GM21717 (cell line): ENCODE results near the gene FRS3.
A peak's percentile ranks its signal among the peaks of the same experiment; 100 is the strongest.

Experiments used
- ATAC-seq: cut with Tn5 transposase; IDR thresholded peaks from one replicate; pipeline ENCODE4 v1.9.1; 2021; ENCODE audit warnings: mild to moderate bottlenecking, moderate library complexity; ENCODE audit not compliant: unreplicated experiment

Gene FRS3

DNA sequence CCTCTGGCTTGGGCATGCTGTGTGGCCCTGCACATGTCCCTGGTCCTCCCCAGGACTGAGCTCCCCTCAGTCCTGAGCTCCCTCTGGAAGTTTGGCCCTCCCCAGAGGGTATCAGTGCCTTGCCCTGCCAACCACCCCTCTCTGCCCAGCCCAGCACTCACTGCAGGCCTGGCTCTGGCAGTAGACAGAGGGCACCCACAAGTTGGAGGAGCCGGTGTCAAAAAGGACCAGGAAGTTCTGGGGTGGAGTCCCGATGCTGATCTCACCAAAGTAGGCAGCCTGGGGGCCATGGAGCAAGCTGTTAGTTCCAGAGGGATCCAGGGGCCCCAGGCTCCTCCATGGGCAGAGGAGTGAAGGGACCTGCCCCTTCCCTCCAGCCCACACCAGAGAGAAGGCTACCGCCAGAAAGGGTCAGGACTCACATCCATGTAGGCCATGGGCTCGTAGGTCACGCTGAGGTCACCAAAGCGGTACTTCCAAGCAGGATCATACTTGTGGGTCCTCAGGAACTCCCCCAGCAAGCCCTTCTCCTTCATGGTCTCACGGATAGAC lies 35.4 kb downstream of the FRS3 start:
- no peak for ATAC-seq

DNA sequence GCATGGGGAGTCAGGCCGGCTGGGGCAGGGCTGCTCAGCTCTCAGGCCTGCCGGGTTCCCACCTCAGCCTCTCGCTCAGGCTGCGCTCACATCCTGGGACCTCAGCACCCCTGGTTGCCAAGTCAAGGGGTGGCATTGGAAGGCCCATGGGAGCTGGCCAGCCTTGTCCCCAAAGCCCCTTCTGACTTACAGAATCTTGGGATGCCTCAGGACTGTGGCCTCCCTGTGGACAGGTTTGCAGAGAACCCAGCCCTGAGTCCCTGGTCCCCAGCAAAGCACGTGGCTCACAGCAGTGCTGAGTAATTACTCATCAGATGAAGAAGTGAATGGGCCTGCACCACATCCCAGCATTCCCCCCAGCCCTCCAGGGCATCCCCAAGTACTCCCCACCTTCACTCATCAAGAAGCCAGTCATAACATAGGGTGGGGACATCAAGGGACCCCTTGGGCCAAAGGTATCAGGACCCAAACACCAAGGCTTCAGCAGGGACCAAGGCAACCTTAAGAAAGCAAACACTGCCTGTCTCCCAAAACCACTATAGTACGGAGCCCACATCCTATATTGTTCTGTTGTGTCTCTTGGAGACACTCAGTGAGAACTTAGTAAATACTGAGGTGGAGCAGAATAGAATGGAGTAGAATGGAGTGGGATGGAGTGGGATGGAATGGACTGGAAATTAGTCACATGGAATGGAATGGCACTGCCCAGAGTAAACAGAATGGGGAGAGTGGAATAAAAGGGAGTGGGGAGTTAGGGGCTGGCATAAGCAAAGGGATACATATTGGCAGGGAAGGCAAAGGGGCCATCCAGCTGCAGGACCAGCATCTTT lies 36.1 kb downstream of the FRS3 start:
- no peak for ATAC-seq

DNA sequence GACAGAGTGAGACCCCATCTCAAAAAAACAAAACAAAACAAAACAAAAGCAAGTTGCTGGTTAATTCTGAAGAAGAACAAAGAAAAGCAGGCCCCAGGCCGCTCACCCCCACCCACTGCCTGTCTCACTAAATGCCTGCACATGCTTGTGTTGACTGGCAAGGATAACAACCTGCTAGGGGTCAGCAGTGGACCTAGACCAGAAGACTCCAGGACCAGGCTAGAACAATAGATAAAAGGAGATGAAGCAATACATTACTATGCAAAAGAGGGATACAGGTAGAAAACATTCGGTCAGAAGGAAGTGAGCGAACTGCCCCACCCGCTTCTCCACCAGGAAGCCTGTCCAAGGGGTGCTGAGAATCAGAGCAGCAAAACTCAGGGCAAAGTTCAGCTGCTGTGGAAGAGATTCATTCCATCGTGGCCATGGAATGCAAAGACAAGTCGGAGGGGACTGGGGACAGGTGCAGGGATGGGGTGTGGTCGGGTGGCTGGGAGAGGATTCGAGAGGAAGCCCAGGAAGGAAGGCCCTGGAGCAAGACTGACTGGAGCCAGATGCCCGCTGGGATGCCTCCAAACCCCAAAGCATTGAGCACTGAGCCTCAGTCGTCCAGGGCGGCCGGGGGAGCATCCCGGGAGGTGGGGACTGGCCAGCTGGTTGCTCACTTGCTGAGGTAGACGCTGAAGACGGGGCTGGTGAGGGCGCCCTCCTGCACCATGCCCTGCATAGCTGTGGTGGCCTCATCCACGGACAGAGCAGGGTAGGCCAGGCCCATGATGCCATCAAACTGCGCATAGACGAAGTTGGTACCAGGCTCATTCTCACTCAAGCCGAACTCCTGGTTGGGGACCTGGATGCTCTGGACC lies 37.8 kb downstream of the FRS3 start:
- ATAC-seq, result no peak

DNA sequence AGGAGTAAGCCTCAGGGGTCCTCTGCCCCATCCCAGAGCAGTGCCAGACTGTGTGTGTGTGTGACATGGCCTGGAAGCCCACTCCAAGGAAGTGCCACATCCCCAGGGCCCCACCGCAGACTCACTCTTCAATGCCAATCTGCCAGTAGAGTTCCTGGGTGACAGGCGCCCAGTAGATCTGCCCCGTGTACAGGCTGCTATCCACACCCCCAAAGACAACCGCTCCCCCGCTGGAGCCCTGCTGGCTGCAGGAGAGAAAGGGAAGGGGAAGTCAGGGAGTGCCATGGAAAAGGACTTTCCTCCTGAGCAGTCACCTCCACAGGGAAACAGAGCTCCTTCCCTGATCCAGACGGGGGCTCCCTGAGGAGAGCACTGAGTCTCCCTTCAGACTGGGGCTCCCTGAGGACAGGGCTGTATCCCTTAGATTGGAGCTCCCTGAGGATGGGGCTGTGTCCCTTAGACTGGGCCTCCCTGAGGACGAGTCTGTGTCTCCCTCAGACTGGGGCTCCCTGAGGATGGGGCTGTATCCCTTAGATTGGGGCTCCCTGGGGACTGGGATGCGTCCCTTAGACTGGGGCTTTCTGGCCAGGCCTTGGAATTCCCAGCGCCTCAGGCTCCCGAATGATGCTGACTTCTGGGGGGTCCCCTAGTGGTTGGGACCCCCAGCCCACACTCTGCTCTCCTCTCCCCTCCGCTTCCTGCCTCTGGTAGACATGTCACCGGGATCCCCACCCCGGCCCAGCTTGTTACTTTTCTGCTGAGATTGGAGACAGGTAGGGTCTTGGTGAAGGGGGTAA lies 39.1 kb downstream of the FRS3 start:
- no peak for ATAC-seq

DNA sequence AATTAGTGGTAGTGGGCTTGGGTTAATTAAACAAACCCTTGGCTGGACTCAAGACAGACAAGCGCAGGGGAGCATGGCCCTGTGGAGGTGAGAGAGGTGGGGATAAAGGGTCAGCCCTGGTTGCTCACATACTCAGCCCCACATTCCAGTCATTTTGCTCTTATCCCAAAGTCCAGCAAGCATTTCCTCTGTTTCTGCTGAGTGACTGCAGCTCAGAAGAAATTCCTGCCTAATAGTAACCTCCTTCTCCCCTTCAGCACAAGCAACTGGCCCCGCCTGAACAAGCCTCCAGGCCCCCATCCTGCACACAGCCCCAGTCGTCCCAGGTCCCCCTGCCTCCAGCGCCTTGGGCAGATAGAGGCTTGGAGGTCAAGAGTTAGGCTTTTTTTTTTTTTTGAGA lies 40.7 kb downstream of the FRS3 start:
- no peak for ATAC-seq

DNA sequence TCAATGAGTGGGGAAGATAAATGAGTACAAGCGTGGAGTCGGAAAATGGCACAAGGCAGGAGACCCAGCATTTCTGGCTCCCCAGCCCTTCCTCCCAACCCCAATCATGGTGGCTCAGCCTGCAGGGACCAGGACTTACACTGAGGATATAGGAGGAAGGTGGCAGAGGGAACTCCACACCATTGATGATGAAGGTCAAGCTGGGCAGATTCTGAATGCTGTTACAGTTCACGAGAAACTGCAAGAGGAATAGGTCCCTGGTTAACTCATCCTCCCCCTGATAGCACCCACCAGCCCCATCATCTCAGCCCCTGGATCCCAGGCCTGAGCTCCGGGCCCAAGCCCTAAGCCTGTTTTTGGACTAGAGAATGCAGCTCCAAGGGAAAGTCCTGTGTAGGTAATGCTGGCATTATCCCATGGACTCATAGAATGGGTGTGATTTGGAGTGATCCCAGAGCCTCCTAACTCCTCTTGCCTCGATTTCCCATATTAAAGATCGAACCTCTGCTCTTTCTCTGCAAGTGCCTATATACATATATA lies 42.0 kb downstream of the FRS3 start:
- ATAC-seq, result no peak

DNA sequence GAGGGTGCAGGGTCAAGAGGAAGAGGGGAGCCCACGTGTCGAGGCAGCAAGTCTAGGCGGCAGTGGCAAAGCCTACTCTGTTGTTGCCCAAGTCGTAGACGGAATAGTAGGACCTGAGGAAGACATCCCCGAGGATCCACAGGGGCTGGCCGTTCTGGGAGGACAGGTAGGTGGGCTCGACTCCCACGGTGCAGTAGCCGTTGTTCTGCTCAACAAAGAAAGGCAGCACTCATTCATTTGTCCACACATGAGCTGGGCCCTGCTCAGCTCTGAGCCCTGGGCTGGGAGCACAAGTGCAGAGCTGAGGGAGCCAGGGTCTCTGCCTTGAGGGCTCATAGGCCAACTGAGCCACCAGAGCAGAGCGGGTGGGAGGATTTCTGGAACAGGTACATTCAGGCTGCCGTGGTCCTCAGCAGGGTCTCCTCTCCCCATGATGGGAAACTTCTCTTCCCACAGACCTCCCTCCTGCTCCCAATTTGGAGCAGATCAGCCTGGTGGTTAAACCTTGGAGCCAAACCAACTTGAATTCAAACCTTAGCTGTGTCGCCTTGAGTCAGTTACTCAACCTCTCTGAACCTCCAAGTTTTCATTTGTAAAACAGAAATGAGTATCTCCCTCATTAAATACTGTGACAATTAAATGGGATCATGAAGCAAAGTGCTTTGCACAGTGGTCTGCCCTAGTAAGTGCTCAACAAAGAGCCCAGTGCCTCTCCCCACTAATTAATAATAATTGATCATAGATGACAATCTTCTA lies 42.7 kb downstream of the FRS3 start:
- ATAC-seq, result no peak

DNA sequence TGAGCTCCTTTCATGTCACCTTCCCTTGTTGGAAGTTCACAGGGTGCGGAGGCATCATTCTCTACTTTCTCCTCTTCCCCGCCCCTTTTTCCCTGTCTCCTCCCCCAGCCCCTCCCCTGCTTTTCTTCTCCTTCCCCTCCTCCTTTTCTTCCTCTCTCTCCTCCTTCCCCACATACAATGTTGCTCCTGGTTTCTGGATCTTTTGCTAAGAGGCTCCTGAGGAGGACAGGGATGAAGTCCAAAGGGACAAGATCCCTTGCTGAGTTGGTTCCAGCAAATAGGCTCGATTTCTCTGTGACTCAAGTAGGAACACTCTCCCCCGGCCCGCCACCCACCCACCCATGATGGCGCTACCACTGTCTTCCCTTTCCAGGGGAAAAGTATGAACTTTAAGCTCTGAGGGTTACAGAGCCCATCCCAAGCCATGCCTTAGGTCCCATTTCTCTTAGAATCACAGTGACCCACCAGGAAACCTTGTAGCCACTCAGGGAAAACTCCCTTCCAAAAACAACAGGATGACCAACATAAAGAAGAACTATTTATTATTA lies 43.4 kb downstream of the FRS3 start:
- no peak for ATAC-seq

DNA sequence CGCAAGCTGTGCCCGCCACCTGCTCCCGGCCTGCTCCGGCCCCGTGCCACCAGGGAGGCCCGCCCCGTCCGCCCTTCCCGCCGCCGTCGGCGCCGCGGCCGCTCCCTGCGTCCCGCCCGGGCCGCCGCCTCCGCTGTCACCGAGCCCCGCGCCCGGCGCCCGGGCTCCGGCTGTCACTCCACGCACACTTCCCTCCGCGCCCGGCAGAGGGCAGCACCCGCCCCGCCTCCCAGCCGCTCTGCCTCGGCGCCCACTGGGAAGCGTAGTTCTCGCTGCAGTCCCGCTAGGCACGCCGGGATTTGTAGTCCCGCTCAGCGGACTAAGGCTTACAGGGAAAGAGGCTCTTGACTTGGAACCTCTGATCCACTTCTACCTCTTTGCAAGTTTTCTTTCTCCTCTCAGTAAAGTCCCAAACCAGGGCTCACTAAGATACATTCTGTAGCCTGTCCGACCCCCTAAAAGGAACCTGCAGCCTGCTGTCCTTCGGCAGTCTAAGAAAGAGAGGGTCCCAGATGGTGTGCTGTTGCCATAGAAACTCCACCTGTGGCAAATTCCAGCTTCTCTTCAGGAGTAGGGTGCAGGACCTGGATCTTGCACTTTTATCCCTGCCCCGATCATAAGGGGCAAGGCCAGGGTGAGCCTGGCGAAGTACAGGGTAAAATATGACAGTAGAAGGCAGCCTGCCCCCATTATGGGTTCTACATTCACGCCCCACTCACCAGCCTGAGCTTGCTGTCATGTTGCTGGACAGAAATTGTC lies 44.1 kb downstream of the FRS3 start, which contains the start of gene TFEB:
TSS of gene TFEB (minus strand) at position 182 of the 759 bp plus-strand sequence. CDS start 44,395 bp downstream, outside the sequence.
- peak; percentile 45 for ATAC-seq

DNA sequence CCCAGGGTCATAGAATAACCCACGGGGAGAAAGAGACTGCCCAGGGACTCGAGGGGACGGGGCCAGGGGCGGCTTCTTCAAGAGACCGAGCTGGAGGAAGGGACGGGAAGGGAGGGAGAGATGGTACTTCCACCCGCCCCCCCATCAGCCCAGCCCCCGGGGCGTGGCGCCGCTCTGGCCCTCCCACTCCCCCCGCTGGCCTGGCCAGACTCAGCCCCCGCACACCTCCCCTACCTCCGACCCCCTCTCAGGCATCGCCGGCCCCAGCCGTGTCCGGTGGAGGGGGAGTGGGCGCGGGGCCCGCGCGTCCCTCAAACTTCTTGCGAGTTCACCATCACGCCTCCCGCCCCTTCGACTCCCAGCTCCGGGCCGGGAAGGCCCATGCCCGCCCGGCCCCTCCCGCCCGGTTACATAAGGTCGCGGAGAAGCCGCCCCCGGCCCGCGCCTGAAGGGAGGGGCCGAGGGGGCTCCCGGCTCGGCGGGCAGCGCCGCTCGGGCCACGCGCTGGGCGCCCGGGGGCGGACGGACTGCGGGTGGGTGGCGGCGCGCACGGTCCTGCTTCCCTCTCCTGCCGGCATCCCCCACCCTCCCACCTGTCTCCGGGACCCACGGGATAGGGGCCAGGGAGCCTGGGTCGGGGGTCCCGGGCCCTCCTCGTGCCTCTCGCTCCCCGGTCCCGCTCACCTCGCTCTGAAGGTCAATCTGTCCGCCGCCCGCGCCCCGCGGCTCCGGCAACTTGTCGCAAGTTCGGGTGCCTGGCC lies 44.9 kb downstream of the FRS3 start:
- ATAC-seq, result peak; percentile 24

DNA sequence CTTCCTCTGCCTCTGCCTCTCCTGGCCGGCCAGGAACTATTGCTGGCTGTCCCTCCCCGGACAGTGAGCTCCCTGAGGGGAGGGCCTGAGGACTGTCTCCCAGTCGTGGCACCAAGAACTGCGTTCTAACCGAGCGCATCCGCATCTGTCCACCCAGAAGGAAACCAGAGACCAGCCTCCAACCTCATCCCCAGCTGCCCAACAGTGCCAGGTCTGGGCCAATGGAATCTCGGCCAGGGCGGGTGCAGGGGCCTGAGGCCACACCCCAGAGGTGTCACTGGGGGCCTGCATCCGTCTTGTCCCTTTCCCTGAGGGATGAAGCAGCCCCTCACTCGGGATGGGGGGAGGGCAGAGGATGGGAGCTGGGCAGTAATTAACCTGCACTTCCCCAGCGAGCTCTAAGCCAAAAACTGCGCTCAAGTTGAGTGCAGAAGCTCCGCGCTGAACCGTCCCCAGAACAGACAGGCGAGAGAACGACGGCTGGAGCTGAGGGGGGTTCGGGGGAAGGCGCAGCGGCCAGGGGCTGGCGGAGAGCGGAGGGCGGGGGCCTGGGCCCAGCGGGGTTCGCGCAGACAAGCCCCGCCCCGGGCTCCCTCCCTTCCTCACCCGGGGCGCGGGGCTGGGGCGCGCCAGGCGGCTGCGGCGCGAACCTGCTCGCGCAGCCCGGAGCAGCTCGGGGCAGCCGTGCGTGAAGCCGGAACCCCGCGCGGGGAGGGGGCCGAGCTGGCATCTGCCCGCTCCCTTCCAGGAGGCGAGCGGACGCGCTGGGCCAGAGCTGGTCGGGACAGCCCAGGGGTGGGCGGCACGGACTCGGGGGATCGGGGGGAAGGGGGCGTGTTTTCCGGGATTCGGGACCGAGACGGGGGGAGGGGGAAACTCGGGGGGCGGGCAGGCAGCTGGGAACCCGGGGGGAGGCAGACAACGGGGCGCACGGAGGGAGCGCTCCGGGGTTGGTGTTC lies 45.7 kb downstream of the FRS3 start:
- peak; percentile 36 for ATAC-seq

DNA sequence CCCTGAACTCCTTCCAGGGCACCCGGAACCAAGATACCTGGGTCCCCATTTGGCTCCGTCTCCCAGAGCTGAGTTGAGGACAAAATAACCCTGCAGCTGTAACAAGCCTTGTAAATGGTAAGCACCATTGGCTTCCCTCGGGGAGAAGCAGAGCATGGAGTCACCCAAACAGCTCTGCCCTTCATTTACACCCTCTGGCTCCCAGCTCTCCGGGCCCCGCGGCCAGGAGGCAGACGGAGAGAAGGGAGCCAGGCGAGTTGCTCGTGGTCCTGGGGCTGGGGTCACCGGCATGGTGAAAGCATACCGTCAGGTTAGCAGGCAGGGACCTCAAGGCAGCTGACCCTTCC lies 46.4 kb downstream of the FRS3 start:
- peak; percentile 0 for ATAC-seq

DNA sequence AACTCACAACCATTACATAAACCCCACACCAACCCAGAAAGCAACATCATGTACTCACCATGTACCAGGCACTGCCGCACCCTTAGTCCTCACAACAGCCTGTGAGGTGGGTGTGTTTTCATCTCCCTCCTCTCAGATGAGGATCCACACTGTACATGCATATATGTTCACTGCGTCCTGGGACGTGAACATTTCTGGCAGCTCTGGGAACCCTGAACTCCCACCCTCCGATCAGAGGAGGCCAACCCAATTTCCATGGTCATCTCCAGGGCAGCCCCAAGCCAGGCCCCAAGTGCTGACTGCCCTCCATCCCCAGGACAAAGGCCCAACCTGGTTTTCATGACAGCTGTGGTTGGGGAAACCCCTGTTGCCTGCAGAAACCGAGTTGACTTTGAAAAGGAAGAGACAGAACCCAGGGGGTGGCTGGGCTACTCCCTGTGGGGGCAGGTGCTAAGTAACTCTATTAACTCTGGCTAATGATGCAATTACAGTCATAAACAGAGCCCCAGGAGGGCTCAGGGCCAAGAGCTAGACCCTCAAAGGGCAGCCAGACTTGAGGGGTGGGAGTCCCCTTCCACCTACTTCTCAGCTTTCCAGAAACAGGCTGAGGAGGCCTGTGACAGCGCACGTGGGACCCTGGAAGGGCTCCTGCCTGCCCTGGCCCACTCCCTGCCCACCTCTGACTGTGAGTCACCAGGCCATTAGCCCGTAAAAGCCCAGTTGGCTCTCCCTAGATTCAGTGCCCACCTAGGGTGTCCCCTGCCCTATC lies 46.9 kb downstream of the FRS3 start:
- ATAC-seq, result peak; percentile 32

DNA sequence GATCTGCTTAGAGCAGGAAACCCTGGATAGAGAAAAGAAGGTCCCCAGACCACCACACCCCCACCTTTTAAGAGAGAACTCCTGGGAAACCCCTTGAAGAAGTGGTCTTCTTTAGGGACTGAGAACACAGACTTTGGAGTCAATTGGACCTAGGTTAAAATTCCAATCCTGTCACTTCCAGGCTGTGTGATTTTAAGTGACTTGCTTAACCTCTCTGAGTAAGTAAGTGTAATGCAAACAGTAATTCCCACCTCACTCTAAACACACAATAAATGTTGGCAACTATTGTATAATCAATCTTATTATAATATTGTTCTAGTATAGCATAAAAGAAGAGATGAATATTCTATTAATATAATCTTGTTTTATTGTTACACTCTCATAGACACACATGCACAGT lies 47.6 kb downstream of the FRS3 start:
- ATAC-seq, result no peak

DNA sequence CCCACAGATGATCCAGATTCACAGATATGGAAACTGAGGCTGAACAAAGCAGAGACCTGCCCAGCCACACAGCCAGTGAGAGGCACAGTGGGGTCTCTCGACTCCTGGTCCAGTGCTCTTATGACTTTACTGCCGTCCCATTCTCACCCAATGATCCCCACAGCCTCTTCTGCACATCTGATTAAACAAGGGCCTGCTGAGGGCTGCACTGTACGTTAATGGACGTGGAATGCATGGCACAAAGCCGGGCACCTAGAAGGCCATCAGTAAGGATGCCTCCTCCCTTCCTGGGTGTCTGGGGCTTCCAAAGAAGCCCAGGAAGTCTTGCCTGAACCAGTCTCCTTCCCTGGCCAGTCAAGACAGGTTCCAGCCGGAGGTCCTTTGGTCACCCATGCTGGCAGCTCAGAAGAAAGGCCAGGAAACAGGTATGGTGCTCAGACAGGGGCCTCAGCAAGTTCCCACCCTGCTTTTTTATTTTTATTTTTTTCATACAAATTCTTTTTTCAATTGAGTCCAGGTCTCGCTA lies 48.1 kb downstream of the FRS3 start:
- no peak for ATAC-seq
